Measurements from ENCODE around the gene PFDN1.

The PFDN1 gene

GRCh38 chr5:140328036-140328764 is 25.3 kb upstream of the PFDN1 start:
- DNase-seq = no peak

- DNase-seq = no peak
These were observed 24.7 kb upstream of the PFDN1 start for GRCh38 chr5:140327589-140327988.

- no peak for DNase-seq
These were observed 22.6 kb upstream of the PFDN1 start for GRCh38 chr5:140325486-140325885.

GRCh38 chr5:140324617-140325241 is 21.8 kb upstream of the PFDN1 start:
- DNase-seq = no peak

- no peak for DNase-seq
These were observed 21.2 kb upstream of the PFDN1 start for GRCh38 chr5:140324041-140324600.

- no peak for DNase-seq
These were observed 20.1 kb upstream of the PFDN1 start for GRCh38 chr5:140322751-140323731.

GRCh38 chr5:140321796-140322195 is 18.9 kb upstream of the PFDN1 start:
- DNase-seq = no peak

GRCh38 chr5:140319833-140320232 is 16.9 kb upstream of the PFDN1 start:
- no peak for DNase-seq

- DNase-seq = no peak
These were observed 15.9 kb upstream of the PFDN1 start for GRCh38 chr5:140318792-140319191.

- no peak for DNase-seq
These were observed 15.0 kb upstream of the PFDN1 start for GRCh38 chr5:140317859-140318258.

GRCh38 chr5:140312791-140313189 is 9.9 kb upstream of the PFDN1 start:
- no peak for DNase-seq

GRCh38 chr5:140312067-140312790 is 9.3 kb upstream of the PFDN1 start:
- no peak for DNase-seq

GRCh38 chr5:140311011-140311467 is 8.1 kb upstream of the PFDN1 start:
- DNase-seq = no peak

- DNase-seq = no peak
These were observed 7.5 kb upstream of the PFDN1 start for GRCh38 chr5:140310434-140310833.

- DNase-seq = no peak
These were observed 6.9 kb upstream of the PFDN1 start for GRCh38 chr5:140309706-140310249.

GRCh38 chr5:140305471-140305870 is 2.6 kb upstream of the PFDN1 start:
- DNase-seq = no peak

- DNase-seq = no peak
These were observed 1.1 kb upstream of the PFDN1 start for GRCh38 chr5:140303966-140304365.

GRCh38 chr5:140301136-140301535 is 1.8 kb downstream of the PFDN1 start:
- DNase-seq = no peak

GRCh38 chr5:140299056-140299455 is 3.8 kb downstream of the PFDN1 start:
- DNase-seq = no peak

- DNase-seq = no peak
These were observed 4.7 kb downstream of the PFDN1 start for GRCh38 chr5:140298183-140298601.

- no peak for DNase-seq
These were observed 5.6 kb downstream of the PFDN1 start for GRCh38 chr5:140297283-140297682.

GRCh38 chr5:140296289-140296688 is 6.6 kb downstream of the PFDN1 start:
- no peak for DNase-seq

Data from NCI-H1436 treated with DMSO at 0.1 percent for 48 hours (cell line).